Natural killer cell treated with Interleukin-12 subunit alpha and Interleukin-12 subunit beta and Interleukin-15 and Interleukin-18, amount 100 ng/mL, for 72 hours (primary cell): ENCODE measurements around the gene STX8. TPM values are rescaled to one million over a fixed set of nuclear protein-coding genes. Genes with fewer than 3 reads are reported as not detected.

Experiments
- ATAC-seq, 2 donors: fragments of 150-1000 bp; cut with Tn5 transposase in 1 of 2; sonication (Bioruptor Pico), chemical (Tn5 transposase) in 1 of 2; 2 replicates each; pipeline ENCODE4 v1.10.0; 2021
- DNase-seq: peaks from one replicate; pipeline ENCODE4 v3.0.0; 2022; ENCODE audit warnings: low spot score
- H3K27ac Mint-ChIP-seq, 2 donors: 1 replicate in 1 of 2; 2 replicates in 1 of 2; pipeline ENCODE4 v1.8.0; 2022; ENCODE audit warnings: mixed read lengths in 2 of 2, mild to moderate bottlenecking in 1 of 2, moderate library complexity in 1 of 2
- H3K27me3 Mint-ChIP-seq, 2 donors: 1 replicate in 1 of 2; 2 replicates in 1 of 2; pipeline ENCODE4 v1.8.0; 2022; ENCODE audit warnings: mixed read lengths in 2 of 2
- H3K36me3 Mint-ChIP-seq: one replicate; pipeline ENCODE4 v1.8.0; 2022; ENCODE audit warnings: mixed read lengths
- H3K4me1 Mint-ChIP-seq, 2 donors: 1 replicate in 1 of 2; 2 replicates in 1 of 2; pipeline ENCODE4 v1.8.0; 2022; ENCODE audit warnings: low read depth in 2 of 2, mixed read lengths in 2 of 2, mild to moderate bottlenecking in 1 of 2
- H3K4me3 Mint-ChIP-seq: one replicate; pipeline ENCODE4 v1.8.0; 2022; ENCODE audit warnings: mixed read lengths
- H3K9me3 Mint-ChIP-seq: 2 replicates; pipeline ENCODE4 v1.8.0; 2022; ENCODE audit warnings: mixed read lengths
- total RNA-seq, 2 donors: library from RNA; stranded (reverse); gene quantifications; one replicate each; pipeline ENCODE4 v1.2.3, GENCODE V29; 2022

The STX8 gene
- total RNA-seq, 2 donors from 2014 or later = 65.2 to 87.7 TPM

GRCh38 chr17:9204637-9205329 is 370.8 kb downstream of the STX8 start:
- Mint-ChIP-seq H3K4me3 (no peak overlapping the region), H3K9me3 (no peaks in the 10 kb centered on the region), H3K36me3 (no peaks in the 10 kb centered on the region), H3K27me3 (peaks cover 11 to 28% of the 10 kb centered on the region in 2 donors), H3K27ac (no peak overlapping the region), H3K4me1 (peaks cover 3 to 4% of the 10 kb centered on the region in 2 donors)
- no peak for DNase-seq
- ATAC-seq = no peak

DNA sequence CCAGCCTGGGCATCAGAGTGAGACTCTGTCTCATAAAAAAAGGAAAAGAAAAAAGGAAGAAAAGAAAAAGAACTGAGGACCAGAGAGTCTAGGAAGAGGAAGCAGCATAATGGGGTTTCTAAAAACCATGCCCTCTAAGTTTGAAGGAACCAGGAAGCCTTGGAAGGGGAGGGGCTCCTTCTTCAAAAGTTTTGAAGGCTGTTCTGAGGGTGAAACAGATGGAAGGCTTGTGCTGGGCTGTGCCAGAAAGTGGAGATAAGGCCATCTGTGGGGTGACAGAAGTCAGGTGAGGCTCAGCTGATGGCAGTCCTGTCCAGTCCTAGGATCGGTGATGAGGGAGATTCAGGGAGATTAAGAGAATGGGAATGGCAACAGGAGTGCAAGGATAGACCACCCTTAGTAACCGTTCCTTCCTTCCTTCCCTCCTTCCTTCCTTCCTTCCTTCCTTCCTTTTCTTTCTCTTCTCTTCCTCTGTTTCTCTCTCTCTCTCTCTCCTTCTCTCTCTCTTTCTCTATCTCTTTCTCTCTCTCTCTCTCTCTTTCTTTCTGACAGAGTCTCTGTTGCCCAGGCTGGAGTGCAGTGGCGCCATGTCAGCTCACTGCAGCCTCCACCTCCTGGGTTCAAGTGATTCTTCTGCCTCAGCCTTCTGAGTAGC is 371.7 kb downstream of the STX8 start:
- no peak overlapping the region for H3K27ac Mint-ChIP-seq
- peaks cover 3 to 4% of the 10 kb centered on the region in 2 donors for H3K4me1 Mint-ChIP-seq
- H3K27me3 Mint-ChIP-seq = peaks cover 14 to 23% of the 10 kb centered on the region in 2 donors
- ATAC-seq = no peak
- DNase-seq = no peak
- H3K9me3 Mint-ChIP-seq = no peaks in the 10 kb centered on the region
- no peak overlapping the region for H3K4me3 Mint-ChIP-seq
- H3K36me3 Mint-ChIP-seq = no peaks in the 10 kb centered on the region

GRCh38 chr17:9202532-9202931 is 373.1 kb downstream of the STX8 start:
- Mint-ChIP-seq H3K4me3 (no peak overlapping the region), H3K27ac (no peak overlapping the region), H3K36me3 (no peaks in the 10 kb centered on the region), H3K9me3 (no peaks in the 10 kb centered on the region), H3K27me3 (peaks cover 16 to 27% of the 10 kb centered on the region in 2 donors), H3K4me1 (peaks cover 3 to 4% of the 10 kb centered on the region in 2 donors)
- DNase-seq (no peak), ATAC-seq (no peak)

DNA sequence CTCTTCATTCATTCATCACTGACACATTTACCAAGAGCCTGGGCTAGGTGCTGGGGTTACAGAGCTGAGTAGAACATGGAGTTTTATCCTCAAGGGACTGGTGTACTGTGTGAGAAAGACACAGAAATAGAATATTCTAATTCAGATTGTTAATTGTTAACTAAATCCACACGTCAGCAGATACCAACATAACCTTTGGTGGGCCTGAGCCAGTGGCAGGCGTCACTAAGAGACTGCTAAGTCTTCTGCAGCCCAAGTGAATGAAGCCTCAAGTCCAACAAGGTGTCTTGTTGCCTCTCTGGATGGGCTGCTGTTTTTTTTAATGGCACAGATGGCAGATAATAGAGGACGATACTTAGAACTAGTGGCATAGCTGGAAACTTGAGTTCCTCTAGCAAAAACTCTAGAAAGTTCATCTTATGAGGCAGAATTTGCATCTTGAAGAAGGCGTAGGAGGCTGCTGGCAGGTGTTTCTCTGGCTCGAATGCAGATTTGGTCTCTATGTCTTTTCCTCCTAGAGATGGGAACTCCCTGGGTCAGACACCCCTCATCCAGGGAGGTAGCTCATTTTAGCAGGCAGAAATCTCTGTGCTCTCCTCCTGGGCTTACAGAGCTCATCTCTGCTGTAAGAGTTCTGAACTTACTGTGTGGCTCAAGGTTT is 374.8 kb downstream of the STX8 start:
- ATAC-seq = no peak
- H3K27ac Mint-ChIP-seq = no peak overlapping the region
- no peak for DNase-seq
- H3K4me3 Mint-ChIP-seq = no peak overlapping the region
- H3K27me3 Mint-ChIP-seq = peaks cover 19 to 27% of the 10 kb centered on the region in 2 donors
- no peaks in the 10 kb centered on the region for H3K9me3 Mint-ChIP-seq
- H3K4me1 Mint-ChIP-seq = peaks cover 3 to 4% of the 10 kb centered on the region in 2 donors
- H3K36me3 Mint-ChIP-seq = no peaks in the 10 kb centered on the region

Other genes with a start within 250 kb of the STX8 start
- gene CFAP52, start 822 bp upstream of the STX8 start, total RNA-seq = not detected
- gene USP43, start 69.7 kb upstream of the STX8 start, total RNA-seq = under 1 TPM; 0.59 to 0.95 TPM
- gene DHRS7C, start 215.8 kb upstream of the STX8 start, total RNA-seq = not detected
- gene GSG1L2, start 246.3 kb upstream of the STX8 start, total RNA-seq = not detected